SJCRH30 (cell line): ENCODE measurements around the gene CLEC1A. TPM values are rescaled to one million over a fixed set of nuclear protein-coding genes. Genes with fewer than 3 reads are reported as not detected.
"Not testable (repeated sequence)": the region's sequence is repeated elsewhere in the genome, so short reads cannot be mapped to it uniquely, and the experiment has no call there.

ENCODE experiments used
- DNase-seq, 2 experiments: peaks; one replicate each; pipeline ENCODE4 v3.0.0-alpha.2; 2015 to 2020
- H3K27ac ChIP-seq: fragments of 250-450 bp; sonication (Bioruptor Pico); 2 replicates; pipeline ENCODE4 v1.5.1; 2020; ENCODE audit warnings: mild to moderate bottlenecking, moderate library complexity
- H3K27me3 ChIP-seq: fragments of 250-450 bp; sonication (Bioruptor Pico); 2 replicates; pipeline ENCODE4 v1.5.1; 2020; ENCODE audit warnings: mild to moderate bottlenecking, moderate library complexity
- H3K36me3 ChIP-seq: fragments of 250-450 bp; sonication (Bioruptor Pico); 2 replicates; pipeline ENCODE4 v1.5.1; 2020; ENCODE audit warnings: mild to moderate bottlenecking, moderate library complexity
- H3K4me1 ChIP-seq: fragments of 250-450 bp; sonication (Bioruptor Pico); 2 replicates; pipeline ENCODE4 v1.5.1; 2020; ENCODE audit warnings: mild to moderate bottlenecking, moderate library complexity
- H3K4me3 ChIP-seq: fragments of 250-450 bp; sonication (Bioruptor Pico); 2 replicates; pipeline ENCODE4 v1.5.1; 2020; ENCODE audit warnings: mild to moderate bottlenecking, moderate library complexity
- H3K9me3 ChIP-seq: fragments of 250-450 bp; sonication (Bioruptor Pico); replicated peaks from 2 replicates; pipeline ENCODE4 v1.5.1; 2020; ENCODE audit warnings: mild to moderate bottlenecking, moderate library complexity
- total RNA-seq: library from RNA; depleted of rRNA; stranded (reverse); fragments of >200 nt; shearing (Covaris generic); gene quantifications from 2 replicates; pipeline ENCODE4 v1.2.3, GENCODE V29; 2014; rRNA removed

Gene CLEC1A
- total RNA-seq, 1 experiment from 2014 or later, result not detected

DNA sequence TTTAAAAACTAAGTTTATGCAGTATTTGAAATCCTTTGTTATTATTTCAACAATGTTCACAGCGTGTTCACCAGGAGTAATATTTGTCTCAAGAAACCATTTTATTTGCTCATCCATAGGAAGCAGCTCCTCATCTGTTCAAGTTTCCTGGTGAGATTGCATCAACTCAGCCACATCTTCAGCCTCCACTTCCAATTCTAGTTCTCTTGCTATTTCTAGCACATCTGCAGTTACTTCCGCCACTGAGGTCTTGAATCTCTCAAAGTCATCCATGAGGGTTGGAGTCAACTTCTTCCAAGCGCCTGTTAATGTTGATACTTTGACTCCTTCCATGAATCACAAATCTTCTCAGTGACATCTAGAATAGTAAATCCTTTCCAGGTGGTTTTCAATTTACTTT lies 50.3 kb downstream of the CLEC1A start:
- Histone ChIP-seq H3K4me3 (no peak overlapping the region), H3K27me3 (no peaks in the 10 kb centered on the region), H3K36me3 (no peaks in the 10 kb centered on the region), H3K4me1 (no peaks in the 10 kb centered on the region), H3K9me3 (no peaks in the 10 kb centered on the region; the same call in 1 of the 2 replicates), H3K27ac (no peak overlapping the region)
- DNase-seq, result no peak

DNA sequence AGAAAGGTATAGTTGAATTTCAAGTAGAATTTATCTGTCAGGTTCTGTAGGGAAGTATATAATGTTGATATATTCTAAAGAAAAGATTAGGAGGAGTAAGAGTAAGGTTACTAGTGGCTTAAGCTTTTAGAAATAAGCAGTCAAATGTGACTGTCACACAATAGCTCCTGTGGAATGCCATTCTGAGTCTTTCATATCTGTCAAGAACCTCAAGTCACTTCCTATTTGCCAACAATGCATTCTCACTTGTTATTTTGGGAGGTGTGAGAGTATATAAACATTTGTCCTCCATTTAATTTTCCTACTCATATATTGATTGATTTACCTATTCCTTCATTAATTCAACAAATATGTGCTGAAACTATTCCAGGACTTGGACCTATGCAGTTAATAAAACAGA lies 56.6 kb downstream of the CLEC1A start:
- H3K9me3 ChIP-seq, result no peaks in the 10 kb centered on the region
- H3K36me3 ChIP-seq, result no peaks in the 10 kb centered on the region
- H3K27me3 ChIP-seq, result no peaks in the 10 kb centered on the region; the same call in none of the 2 replicates
- no peak overlapping the region for H3K4me3 ChIP-seq
- DNase-seq, result no peak
- no peak overlapping the region for H3K27ac ChIP-seq
- H3K4me1 ChIP-seq, result no peaks in the 10 kb centered on the region

DNA sequence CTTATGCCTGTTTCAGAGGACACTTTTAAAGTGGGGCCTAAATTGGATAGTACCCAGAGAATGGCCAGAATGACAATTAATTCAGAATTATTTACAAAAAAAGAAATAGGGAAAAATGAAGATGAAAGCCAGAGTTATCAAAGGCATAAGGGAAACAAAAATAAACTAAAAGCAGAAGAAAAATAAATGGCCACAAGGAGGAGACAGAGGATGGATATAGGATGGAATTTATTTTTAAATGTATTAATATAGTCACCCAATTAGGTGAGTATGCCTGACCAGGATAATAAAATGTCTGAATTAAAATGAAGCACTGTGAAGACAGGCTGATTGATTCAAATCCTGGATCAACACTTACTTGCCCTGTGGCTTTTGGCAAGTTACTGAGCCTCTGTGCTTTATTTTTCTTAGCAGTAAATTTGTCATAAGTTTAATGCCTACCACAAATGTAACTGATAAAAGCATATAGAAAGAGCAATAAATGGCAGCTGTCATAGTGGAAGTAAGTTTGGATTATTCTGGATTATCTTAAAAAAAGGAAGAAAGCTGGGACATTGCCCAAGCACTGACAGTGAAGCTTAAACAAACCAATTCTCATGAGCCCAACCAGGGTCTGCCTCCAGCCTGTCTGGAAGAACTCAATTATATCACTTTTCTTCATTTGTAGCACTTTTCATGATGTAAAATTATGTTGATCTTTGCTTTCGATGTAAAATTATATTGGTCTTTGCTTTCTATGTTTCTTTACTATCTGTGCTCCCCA lies 64.8 kb downstream of the CLEC1A start:
- no peaks in the 10 kb centered on the region for H3K36me3 ChIP-seq
- H3K9me3 ChIP-seq, result no peaks in the 10 kb centered on the region
- DNase-seq, result no peak
- H3K27ac ChIP-seq, result no peak overlapping the region
- H3K27me3 ChIP-seq, result no peaks in the 10 kb centered on the region
- H3K4me3 ChIP-seq, result no peak overlapping the region
- no peaks in the 10 kb centered on the region for H3K4me1 ChIP-seq

DNA sequence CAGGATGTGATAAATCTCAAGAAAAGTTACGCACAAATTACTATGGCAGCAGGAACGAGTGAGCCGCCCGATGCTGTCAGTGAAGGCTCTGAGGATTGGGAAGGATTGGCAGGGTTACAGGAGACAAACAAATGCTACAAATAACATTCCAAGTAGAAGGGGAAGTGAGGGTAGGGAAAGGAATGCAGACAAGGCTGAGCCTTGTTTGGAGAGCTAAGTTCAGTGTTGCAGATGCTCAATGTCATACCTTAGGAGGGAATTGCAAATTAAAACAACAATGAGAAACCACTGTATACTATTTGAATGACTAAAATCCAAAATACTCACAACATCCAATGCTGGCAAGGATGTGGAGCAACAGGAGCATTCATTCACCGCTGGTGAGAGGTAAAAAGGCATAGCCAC lies 67.0 kb downstream of the CLEC1A start:
- no peaks in the 10 kb centered on the region for H3K4me1 ChIP-seq
- no peak overlapping the region for H3K4me3 ChIP-seq
- H3K27ac ChIP-seq, result no peak overlapping the region
- no peaks in the 10 kb centered on the region for H3K9me3 ChIP-seq
- H3K27me3 ChIP-seq, result no peaks in the 10 kb centered on the region
- no peak for DNase-seq
- H3K36me3 ChIP-seq, result no peaks in the 10 kb centered on the region

DNA sequence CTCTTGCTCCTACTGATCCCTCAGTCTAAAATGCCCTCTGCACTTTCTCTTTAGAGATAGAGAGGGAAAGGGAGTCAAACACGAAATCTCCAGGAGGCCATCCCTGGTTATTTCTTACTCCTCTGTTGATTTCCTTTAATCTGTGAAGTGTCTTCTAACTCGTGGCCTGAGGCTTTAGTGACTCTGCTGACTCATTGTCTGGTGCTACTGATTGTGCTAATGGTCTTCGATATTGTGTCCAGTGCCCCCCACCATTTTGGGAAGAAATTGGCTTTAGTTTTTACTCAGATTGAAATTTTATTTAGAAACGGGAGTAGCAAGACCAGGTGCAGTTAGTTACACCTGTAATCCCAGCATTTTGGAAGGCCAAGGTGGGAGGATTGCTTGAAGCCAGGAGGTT lies 67.5 kb downstream of the CLEC1A start:
- Histone ChIP-seq H3K27me3 (no peaks in the 10 kb centered on the region), H3K36me3 (no peaks in the 10 kb centered on the region), H3K4me3 (no peak overlapping the region), H3K27ac (no peak overlapping the region), H3K4me1 (no peaks in the 10 kb centered on the region), H3K9me3 (no peaks in the 10 kb centered on the region)
- DNase-seq, result no peak

DNA sequence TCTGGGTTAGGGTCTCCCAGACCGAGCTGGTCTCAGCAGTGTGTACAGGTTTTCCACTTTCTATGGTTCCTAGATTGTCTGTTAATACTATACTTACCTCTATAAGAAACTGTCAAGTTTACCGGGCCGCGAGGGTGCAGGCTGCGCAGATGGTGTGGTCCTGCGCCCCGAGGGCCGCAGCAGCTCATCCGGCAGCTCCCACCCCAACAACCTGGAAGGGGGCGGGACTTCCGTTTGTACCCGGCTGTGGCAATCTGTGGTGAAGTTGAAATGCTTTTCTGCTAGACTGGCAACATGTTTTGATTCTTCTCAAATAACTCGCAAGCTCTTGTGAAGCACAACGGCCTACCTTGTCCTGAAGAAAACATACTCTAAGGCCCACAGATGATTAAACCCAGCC lies 68.3 kb downstream of the CLEC1A start, which contains the start of gene CLEC9A:
CLEC9A (plus strand) TSS at position 237 of the 400 bp plus-strand sequence. CDS start 22,006 bp downstream, outside the sequence.
- DNase-seq, result no peak
- Histone ChIP-seq H3K9me3 (no peaks in the 10 kb centered on the region), H3K27ac (no peak within 1 kb of the TSS), H3K36me3 (no peaks in the 10 kb centered on the region), H3K27me3 (no peaks in the 10 kb centered on the region), H3K4me1 (no peaks in the 10 kb centered on the region), H3K4me3 (no peak within 1 kb of the TSS)

DNA sequence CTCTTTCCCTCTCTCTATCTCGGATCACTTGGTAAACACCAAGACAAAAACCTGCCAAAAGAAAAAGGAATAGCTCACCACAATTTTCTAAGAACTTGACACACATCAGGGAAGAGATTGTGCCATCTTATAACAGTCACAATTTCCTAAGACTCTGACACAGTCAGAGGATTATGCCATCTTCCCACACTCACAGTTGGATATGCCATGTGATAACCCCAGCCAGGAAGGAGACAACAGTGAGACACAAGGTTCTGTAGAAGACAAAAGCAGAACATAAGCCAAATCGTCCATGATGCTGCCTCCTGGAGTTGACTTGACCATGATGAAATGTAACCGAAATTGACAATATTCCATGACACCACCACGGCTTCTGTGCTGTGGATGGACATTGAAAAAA lies 71.1 kb downstream of the CLEC1A start:
- Histone ChIP-seq H3K27ac (no peak overlapping the region), H3K4me1 (no peaks in the 10 kb centered on the region), H3K36me3 (no peaks in the 10 kb centered on the region), H3K27me3 (no peaks in the 10 kb centered on the region), H3K4me3 (no peak overlapping the region), H3K9me3 (no peaks in the 10 kb centered on the region)
- DNase-seq, result no peak

DNA sequence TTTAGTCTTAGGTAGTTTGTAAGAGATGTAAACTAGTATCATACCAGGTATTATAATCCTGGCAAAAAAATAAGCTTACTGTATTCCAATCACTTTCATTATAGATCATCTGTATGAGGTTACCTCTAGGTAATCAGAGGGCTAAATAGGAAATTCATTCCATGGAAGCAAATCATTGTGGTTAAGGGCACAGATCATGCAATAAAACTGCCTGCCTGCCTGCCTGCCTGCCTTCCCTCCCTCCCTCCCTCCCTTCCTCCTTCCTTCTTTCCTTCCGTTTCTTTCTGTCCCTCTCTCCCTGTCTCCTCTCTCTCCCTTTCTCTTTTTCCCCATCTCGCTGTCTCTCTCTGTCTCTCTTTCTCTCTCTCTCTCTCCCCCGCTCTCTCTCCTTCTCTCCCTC lies 71.5 kb downstream of the CLEC1A start:
- H3K9me3 ChIP-seq, result no peaks in the 10 kb centered on the region
- no peak for DNase-seq
- H3K4me3 ChIP-seq, result no peak overlapping the region
- H3K36me3 ChIP-seq, result no peaks in the 10 kb centered on the region
- H3K27ac ChIP-seq, result no peak overlapping the region
- no peaks in the 10 kb centered on the region for H3K4me1 ChIP-seq
- H3K27me3 ChIP-seq, result no peaks in the 10 kb centered on the region

DNA sequence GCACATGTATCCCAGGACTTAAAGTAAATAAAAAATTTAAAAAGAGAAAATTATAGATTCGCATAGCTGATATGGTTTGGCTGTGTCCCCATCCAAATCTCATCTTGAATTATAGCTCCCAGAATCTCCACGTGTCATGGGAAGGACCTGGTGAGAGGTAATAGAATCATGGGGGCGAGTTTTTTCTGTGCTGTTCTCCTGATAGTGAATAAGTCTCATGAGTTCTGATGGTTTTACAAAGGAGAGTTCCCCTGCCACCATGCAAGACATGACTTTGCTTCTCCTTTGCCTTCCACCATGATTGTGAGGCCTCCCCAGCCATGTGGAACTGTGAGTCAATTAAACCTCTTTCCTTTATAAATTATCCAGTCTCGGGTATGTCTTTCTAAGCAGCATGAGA lies 72.1 kb downstream of the CLEC1A start:
- H3K27me3 ChIP-seq, H3K9me3 ChIP-seq, H3K27ac ChIP-seq, H3K4me1 ChIP-seq, H3K4me3 ChIP-seq, DNase-seq, H3K36me3 ChIP-seq: not testable (repeated sequence)

DNA sequence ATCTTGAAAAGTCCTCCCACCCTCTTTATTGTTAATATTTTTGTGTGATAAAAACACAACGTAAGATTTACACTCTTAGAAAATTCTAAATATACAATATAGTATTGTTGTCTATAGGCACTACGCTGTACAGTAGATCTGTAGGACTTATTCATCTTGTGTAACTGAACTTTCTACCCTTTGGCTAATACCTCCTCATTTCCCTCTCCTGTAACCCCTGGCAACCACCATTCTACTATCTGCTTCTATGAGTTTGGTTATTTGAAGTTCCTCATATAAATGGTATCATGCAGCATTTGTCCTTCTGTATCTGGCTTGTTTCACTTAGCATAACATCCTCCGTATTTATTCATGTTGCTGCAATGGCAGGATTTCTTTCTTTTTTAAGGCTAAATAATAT lies 73.5 kb downstream of the CLEC1A start:
- Histone ChIP-seq H3K36me3 (no peaks in the 10 kb centered on the region), H3K4me3 (no peak overlapping the region), H3K9me3 (no peaks in the 10 kb centered on the region), H3K27me3 (no peaks in the 10 kb centered on the region), H3K4me1 (no peaks in the 10 kb centered on the region), H3K27ac (no peak overlapping the region)
- DNase-seq, result no peak

DNA sequence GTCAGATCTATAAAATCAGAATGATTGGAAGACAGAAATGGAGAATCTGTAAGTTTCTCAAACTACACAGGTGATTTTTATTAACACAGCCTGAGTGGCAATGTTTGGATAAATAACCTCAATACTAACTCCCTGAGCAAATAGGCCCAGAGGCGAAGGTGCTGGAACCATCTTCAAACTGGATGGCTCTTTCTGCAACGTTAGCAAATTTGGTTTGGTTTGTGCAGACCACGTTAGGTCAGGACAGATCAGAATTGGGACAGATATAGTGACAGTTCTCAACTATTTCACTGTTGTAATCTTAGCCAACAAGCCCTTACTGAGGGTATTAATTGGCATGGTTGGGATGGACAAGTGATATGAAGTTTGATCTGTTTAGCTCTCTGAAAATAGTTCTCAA lies 77.4 kb downstream of the CLEC1A start:
- DNase-seq, result no peak
- H3K9me3 ChIP-seq, result no peaks in the 10 kb centered on the region
- H3K36me3 ChIP-seq, result no peaks in the 10 kb centered on the region
- H3K4me1 ChIP-seq, result no peaks in the 10 kb centered on the region
- H3K27ac ChIP-seq, result no peak overlapping the region
- no peaks in the 10 kb centered on the region for H3K27me3 ChIP-seq
- H3K4me3 ChIP-seq, result no peak overlapping the region

Other genes starting within 250 kb of the CLEC1A start
- not detected in 2 replicates for gene CLEC2B, start 229.6 kb downstream of the CLEC1A start, total RNA-seq
- gene KLRF2, start 217.5 kb downstream of the CLEC1A start, total RNA-seq, result not detected in 2 replicates
- not detected in 2 replicates for gene CLEC2A, start 166.6 kb downstream of the CLEC1A start, total RNA-seq
- gene CLEC12A, start 127.6 kb downstream of the CLEC1A start, total RNA-seq, result not detected in 2 replicates
- not detected in 2 replicates for gene CLEC1B, start 99.9 kb downstream of the CLEC1A start, total RNA-seq
- not detected in 2 replicates for gene CLEC12B, start 88.4 kb downstream of the CLEC1A start, total RNA-seq
- not detected in 2 replicates for gene CLEC9A, start 68.3 kb downstream of the CLEC1A start, total RNA-seq
- not detected in 2 replicates for gene CLEC7A, start 31.2 kb upstream of the CLEC1A start, total RNA-seq
- not detected in 2 replicates for gene OLR1, start 73.1 kb upstream of the CLEC1A start, total RNA-seq
- not detected in 2 replicates for gene TMEM52B, start 80.0 kb upstream of the CLEC1A start, total RNA-seq
- gene GABARAPL1, start 113.9 kb upstream of the CLEC1A start, total RNA-seq, result 35.0 and 36.8 TPM in 2 replicates
- 0.08 and 0.32 TPM in 2 replicates for gene KLRD1, start 208.9 kb upstream of the CLEC1A start, total RNA-seq